GM12872 (cell line): Measurements from ENCODE around the gene ATP1A1.
A peak's percentile ranks its signal among the peaks of the same experiment; 100 is the strongest.

Experiments
- TF ChIP-seq, protein P1 (sequence below): IDR thresholded peaks from 3 replicates; pipeline ENCODE4 v1.5.1; 2011; ENCODE audit warnings: low read depth, mild to moderate bottlenecking, low read length, moderate library complexity; ENCODE audit not compliant: insufficient read depth

Gene ATP1A1

DNA sequence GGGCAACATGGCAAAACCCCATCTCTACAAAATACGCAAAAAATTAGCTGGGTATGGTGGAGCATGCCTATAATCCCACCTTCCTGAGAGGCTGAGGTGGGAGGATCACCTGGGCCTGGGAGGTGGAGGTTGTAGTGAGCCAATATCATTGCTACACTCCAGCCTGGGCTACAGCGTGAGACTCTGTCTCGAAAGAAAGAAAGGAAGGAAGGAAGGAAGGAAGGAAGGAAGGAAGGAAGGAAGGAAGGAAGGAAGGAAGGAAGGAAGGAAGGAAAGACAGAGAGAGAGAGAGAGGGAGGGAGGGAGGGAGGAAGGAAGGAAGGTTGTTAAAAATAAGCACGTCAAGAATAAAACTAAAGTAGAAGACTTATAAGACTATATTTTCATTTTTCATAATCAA is 17.0 kb upstream of the ATP1A1 start:
- TF ChIP-seq, protein P1, sequence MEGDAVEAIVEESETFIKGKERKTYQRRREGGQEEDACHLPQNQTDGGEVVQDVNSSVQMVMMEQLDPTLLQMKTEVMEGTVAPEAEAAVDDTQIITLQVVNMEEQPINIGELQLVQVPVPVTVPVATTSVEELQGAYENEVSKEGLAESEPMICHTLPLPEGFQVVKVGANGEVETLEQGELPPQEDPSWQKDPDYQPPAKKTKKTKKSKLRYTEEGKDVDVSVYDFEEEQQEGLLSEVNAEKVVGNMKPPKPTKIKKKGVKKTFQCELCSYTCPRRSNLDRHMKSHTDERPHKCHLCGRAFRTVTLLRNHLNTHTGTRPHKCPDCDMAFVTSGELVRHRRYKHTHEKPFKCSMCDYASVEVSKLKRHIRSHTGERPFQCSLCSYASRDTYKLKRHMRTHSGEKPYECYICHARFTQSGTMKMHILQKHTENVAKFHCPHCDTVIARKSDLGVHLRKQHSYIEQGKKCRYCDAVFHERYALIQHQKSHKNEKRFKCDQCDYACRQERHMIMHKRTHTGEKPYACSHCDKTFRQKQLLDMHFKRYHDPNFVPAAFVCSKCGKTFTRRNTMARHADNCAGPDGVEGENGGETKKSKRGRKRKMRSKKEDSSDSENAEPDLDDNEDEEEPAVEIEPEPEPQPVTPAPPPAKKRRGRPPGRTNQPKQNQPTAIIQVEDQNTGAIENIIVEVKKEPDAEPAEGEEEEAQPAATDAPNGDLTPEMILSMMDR: no peak

GRCh38 chr1:116356673-116357072 is 16.4 kb upstream of the ATP1A1 start:
- TF ChIP-seq, protein P1: no peak

DNA sequence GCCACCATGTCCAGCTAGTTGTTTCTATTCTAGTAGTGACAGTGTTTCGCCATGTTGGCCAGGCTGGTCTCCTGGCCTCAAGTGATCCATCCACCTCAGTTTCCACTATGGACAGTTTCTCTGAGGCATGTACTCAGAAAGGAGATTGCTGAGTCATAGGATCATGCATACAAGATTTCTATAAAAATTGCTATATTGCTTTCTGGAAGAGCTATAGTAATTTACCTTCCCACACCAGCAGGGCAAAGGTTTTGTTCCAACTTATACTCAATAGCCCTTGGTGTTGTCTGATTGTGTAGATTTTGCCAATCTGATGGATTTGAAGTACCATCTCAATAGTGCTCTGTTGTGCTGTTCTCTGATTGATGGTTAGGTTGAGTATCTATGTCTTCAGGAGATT is 15.6 kb upstream of the ATP1A1 start:
- TF ChIP-seq, protein P1: no peak

GRCh38 chr1:116359060-116359830 is 13.8 kb upstream of the ATP1A1 start:
- TF ChIP-seq, protein P1: no peak

DNA sequence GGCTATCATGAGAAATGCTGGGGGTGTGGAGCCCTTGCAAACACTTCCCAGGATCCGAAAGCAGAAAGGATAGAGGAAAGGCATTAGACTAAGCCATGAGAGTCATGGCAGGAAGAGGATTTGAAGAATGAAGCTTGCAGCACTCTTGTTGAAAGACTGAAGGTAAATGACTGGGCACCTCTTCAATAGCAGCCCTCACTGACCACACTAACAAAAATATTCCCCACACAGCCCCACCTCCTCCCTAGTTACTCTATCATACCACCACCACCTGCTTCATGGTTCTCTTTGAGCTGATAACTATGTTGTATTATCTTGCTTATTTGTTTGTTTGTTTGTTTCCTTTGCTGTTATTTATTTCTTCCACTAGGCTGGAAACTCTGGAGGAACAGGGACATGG is 13.2 kb upstream of the ATP1A1 start:
- TF ChIP-seq, protein P1: no peak

GRCh38 chr1:116360429-116361173 is 12.4 kb upstream of the ATP1A1 start:
- TF ChIP-seq, protein P1: peak; percentile 30; the same call in 1 of the 3 replicates

GRCh38 chr1:116361648-116362047 is 11.4 kb upstream of the ATP1A1 start:
- TF ChIP-seq, protein P1: no peak
